ENCODE results near the gene UBE2L3. TPM values are rescaled to one million over a fixed set of nuclear protein-coding genes. Genes with fewer than 3 reads are reported as not detected.
A peak's percentile ranks its signal among the peaks of the same experiment; 100 is the strongest.

UBE2L3 gene
- total RNA-seq, 5 donors from 2014 or later (not counting 1 experiment from before 2014, with no cell fraction given): 28.4 to 38.7 (median 34.3) TPM

DNA sequence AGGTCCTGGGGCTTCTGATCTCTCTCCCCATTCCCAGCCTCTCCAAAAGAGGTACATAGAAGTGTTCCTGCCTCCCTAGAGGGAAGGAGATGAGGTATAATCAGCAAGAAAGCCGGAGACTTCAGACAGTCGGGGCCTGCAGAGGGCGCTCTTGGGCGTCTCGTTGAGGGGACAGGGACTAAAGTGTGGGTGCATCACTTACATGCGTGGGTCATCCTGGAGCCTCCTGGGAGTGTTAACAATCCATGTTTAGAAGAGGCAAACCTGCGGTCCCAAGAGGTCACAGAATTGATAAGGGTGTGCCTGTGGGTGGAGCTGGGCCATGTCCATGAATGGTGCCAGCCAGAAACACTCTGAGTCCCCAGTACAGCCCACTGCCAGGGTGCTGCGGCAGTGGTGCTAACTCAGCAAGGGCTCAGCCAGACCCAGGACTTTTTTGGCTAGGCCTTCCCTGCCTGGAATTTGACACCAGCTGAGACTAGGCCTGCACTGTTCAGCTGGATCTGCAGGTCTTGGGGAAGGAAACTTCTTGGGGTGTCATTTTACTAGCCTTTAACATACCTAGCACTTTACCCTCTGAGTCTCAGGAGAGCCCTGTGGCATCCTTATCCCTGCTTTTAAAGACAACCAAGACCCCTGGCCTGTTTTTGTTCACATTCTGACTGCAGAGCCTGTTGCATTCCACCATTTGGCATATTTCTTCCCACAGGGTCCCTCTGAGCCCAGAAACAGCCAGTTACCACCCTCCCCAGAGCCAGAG is 56.8 kb downstream of the UBE2L3 start:
- H3K9me3 ChIP-seq: no peaks in the 10 kb centered on the region
- no peaks in the 10 kb centered on the region for H3K9me3 Mint-ChIP-seq
- POLR2A ChIA-PET: no interaction called here
- peaks cover 3 to 59% of the 10 kb centered on the region in 2 donors for H3K36me3 ChIP-seq (ENCODE audit: control insufficient read depth in 2 of 2, extremely low read depth in 1 of 2, insufficient read depth in 1 of 2, low read length in 1 of 2)
- H3K36me3 Mint-ChIP-seq: peaks cover 18% of the 10 kb centered on the region
- H3K4me3 ChIP-seq (ENCODE audit: control insufficient read depth in 1 of 2, extremely low read depth in 1 of 2, low read length in 1 of 2): no peak overlapping the region
- H3K27me3 Mint-ChIP-seq: no peaks in the 10 kb centered on the region
- no peak for ATAC-seq (replicated peaks in 1 of 4)
- no peaks in the 10 kb centered on the region for H3K27me3 ChIP-seq (replicated peaks in 1 of 2; ENCODE audit: control insufficient read depth in 2 of 2, extremely low read depth in 1 of 2, insufficient read depth in 2 of 2, low read length in 1 of 2)
- peak in 17 of 35 experiments; percentile 20 to 57 (median 35) for DNase-seq
- H3K4me1 ChIP-seq (ENCODE audit: control insufficient read depth in 1 of 2, extremely low read depth in 1 of 2, insufficient read depth in 2 of 2, low read length in 2 of 2): peaks cover 7 to 50% of the 10 kb centered on the region in 2 experiments
- CTCF ChIA-PET: interaction anchor here in 1 of 2 donors (1.1 kb wide), 1 partner anchor 23 kb away, joined by 3 read pairs; no protein-coding TSS in a partner anchor
- H3K4me1 Mint-ChIP-seq: peaks cover 44 to 54% (median 53%) of the 10 kb centered on the region in 3 donors
- no peak overlapping the region for H3K4me3 Mint-ChIP-seq
- H3K27ac ChIP-seq (ENCODE audit: low read length): peak overlapping the region; percentile 7
- H3K27ac Mint-ChIP-seq: peak overlapping the region; percentile 39 to 92
- 86% methylated on average over 7 of the region's 8 CpGs for WGBS (ENCODE audit: insufficient coverage)

DNA sequence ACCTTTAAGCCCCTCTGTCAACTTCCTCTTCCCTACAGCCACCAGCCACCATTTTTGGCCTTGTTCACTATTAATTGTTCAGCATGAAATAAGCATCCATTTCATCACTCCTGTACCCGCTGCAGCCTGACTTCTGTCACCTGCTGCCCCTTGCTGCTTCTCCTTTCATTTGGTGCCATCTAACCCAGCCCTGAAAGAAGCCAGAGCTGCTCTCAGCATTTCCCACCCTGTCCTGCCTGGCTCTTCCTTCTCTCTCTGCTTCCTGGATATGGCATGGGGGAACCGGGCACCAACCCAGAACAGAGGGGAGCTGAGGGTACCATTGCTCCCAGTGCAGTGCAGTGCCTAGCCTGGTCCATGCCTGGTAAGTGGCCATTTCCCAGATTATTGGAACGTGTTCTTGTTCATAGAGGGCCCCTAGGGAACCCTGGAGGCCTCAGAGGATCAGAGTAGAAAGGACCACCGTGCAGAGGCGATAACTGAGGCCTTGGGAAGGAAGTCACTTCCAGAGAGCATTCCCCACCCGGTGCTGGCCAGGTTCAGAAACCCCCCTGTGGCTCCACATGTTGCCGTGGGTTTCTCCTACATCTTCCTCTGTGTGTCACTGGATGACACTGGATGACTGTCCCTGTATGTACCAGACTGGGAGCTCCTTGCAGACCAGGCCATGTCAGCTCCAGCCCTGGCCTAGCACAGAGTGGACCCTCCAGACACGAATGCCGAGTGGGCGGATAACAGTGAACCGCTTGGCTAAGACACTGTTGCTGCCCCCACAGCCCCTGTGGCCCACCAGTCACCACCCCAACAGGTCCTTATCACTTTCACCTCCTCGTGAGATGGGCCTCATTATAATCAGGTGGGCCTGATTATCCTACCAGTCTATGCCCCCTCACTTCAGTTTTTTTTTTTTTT is 57.6 kb downstream of the UBE2L3 start:
- DNase-seq (no peak), ATAC-seq (replicated peaks in 1 of 4) (no peak)
- H3K4me3 ChIP-seq (ENCODE audit: control insufficient read depth in 1 of 2, extremely low read depth in 1 of 2, low read length in 1 of 2): no peak overlapping the region
- no peaks in the 10 kb centered on the region for H3K9me3 ChIP-seq
- Mint-ChIP-seq H3K36me3 (peaks cover 18% of the 10 kb centered on the region), H3K4me3 (no peak overlapping the region), H3K27ac (peak overlapping the region; percentile 56 to 92), H3K4me1 (peaks cover 40 to 54% (median 48%) of the 10 kb centered on the region in 3 donors), H3K27me3 (no peaks in the 10 kb centered on the region), H3K9me3 (no peaks in the 10 kb centered on the region)
- peaks cover 7 to 53% of the 10 kb centered on the region in 2 experiments for H3K4me1 ChIP-seq (ENCODE audit: control insufficient read depth in 1 of 2, extremely low read depth in 1 of 2, insufficient read depth in 2 of 2, low read length in 2 of 2)
- no peaks in the 10 kb centered on the region for H3K27me3 ChIP-seq (replicated peaks in 1 of 2; ENCODE audit: control insufficient read depth in 2 of 2, extremely low read depth in 1 of 2, insufficient read depth in 2 of 2, low read length in 1 of 2)
- H3K36me3 ChIP-seq (ENCODE audit: control insufficient read depth in 2 of 2, extremely low read depth in 1 of 2, insufficient read depth in 1 of 2, low read length in 1 of 2): peaks cover 3 to 58% of the 10 kb centered on the region in 2 donors
- CTCF ChIA-PET: interaction anchor here in 1 of 2 donors (1.1 kb wide), 1 partner anchor 22 kb away, joined by 3 read pairs; no protein-coding TSS in a partner anchor
- H3K27ac ChIP-seq (ENCODE audit: low read length): peak overlapping the region; percentile 7
- WGBS (ENCODE audit: insufficient coverage): 88% methylated on average over 11 of the region's 12 CpGs
- POLR2A ChIA-PET: no interaction called here

DNA sequence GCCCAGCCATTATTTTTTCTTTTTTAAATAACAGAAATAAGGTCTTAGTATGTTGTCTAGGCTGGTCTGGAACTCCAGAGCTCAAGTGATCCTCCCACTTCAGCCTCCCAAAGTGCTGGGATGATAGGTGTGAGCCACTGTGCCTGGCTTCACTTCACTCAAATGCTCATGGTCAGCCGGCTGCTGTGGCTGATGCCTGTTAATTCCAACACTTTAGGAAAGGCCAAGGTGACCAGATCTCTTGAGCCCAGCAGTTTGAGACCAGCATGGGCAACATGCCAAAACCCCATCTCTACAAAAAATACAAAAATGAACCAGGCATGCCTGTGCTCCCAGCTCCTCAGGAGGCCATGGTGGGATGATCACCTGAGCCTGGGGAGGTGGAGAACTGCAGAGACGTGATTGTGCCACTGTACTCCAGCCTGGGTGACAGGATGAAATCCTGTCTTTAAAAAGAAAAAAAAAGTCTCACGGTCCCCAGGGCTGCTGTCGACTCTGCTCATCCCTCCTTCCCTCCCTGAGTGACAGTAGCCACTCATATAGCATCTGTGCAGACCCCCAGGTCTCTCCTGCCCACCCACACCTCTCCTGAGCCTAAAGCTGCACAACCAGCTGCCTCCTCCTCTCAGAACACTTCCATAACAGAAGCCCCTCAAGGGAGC is 58.7 kb downstream of the UBE2L3 start:
- no peak for ATAC-seq (replicated peaks in 1 of 4)
- no peak overlapping the region for H3K4me3 Mint-ChIP-seq
- peak overlapping the region; percentile 21 to 73 for H3K27ac Mint-ChIP-seq
- H3K9me3 ChIP-seq: no peaks in the 10 kb centered on the region
- H3K27ac ChIP-seq (ENCODE audit: low read length): no peak overlapping the region
- H3K36me3 Mint-ChIP-seq: peaks cover 18% of the 10 kb centered on the region
- peaks cover 3 to 48% of the 10 kb centered on the region in 2 donors for H3K36me3 ChIP-seq (ENCODE audit: control insufficient read depth in 2 of 2, extremely low read depth in 1 of 2, insufficient read depth in 1 of 2, low read length in 1 of 2)
- ChIA-PET CTCF (interaction anchor here in 1 of 2 donors (0.6 to 0.7 kb wide), 2 partner anchors 20 to 22 kb away, joined by 3 to 9 read pairs; no protein-coding TSS in a partner anchor), POLR2A (no interaction called here)
- 80% methylated on average over 4 of the region's 4 CpGs for WGBS (ENCODE audit: insufficient coverage)
- peaks cover 7 to 56% of the 10 kb centered on the region in 2 experiments for H3K4me1 ChIP-seq (ENCODE audit: control insufficient read depth in 1 of 2, extremely low read depth in 1 of 2, insufficient read depth in 2 of 2, low read length in 2 of 2)
- no peaks in the 10 kb centered on the region for H3K9me3 Mint-ChIP-seq
- H3K27me3 ChIP-seq (replicated peaks in 1 of 2; ENCODE audit: control insufficient read depth in 2 of 2, extremely low read depth in 1 of 2, insufficient read depth in 2 of 2, low read length in 1 of 2): no peaks in the 10 kb centered on the region
- H3K4me1 Mint-ChIP-seq: peaks cover 39 to 62% (median 54%) of the 10 kb centered on the region in 3 donors
- H3K4me3 ChIP-seq (ENCODE audit: control insufficient read depth in 1 of 2, extremely low read depth in 1 of 2, low read length in 1 of 2): no peak overlapping the region
- DNase-seq: no peak
- H3K27me3 Mint-ChIP-seq: no peaks in the 10 kb centered on the region

DNA sequence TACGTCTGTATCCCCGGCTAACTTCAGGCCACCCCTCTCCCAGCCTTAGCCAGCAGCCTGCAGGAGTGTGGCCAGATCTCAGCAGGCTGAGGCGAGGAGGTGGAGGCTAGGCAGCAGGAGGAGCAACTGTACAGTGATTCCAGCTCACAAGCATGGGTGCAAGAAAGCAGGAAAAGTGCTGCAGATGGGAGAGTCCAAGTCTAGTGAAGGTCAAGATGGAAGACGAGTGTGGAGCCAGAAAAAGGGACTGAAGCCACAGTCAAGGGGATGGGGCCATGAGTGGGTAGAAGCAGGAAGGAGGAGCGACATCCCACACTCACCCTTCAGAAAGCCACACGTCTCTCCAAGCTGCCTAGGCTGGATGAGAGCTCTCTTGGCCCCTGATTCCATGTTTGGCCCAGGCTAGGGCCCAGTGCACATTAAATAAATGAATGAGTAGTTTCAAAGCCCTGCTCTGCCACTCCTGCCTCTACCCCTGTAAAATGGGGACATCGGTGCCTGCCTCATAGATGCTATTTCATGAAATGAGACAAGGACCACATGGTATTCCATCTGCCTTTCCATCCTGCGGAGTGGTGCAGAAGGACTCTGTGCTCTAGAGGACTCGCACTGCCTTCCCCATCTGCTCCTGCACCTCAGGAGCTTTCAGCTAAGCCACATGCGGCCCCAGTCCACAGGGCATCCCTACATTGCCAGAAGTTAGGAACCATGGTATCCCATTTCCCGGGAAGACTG is 59.4 kb downstream of the UBE2L3 start:
- peak overlapping the region; percentile 49 to 73 for H3K27ac Mint-ChIP-seq
- H3K36me3 Mint-ChIP-seq: peaks cover 18% of the 10 kb centered on the region
- 93% methylated on average over 6 of the region's 11 CpGs for WGBS (ENCODE audit: insufficient coverage)
- DNase-seq (no peak), ATAC-seq (replicated peaks in 1 of 4) (no peak)
- peaks cover 42 to 62% (median 57%) of the 10 kb centered on the region in 3 donors for H3K4me1 Mint-ChIP-seq
- no peaks in the 10 kb centered on the region for H3K27me3 Mint-ChIP-seq
- Histone ChIP-seq H3K27me3 (replicated peaks in 1 of 2; ENCODE audit: control insufficient read depth in 2 of 2, extremely low read depth in 1 of 2, insufficient read depth in 2 of 2, low read length in 1 of 2) (no peaks in the 10 kb centered on the region), H3K4me3 (ENCODE audit: control insufficient read depth in 1 of 2, extremely low read depth in 1 of 2, low read length in 1 of 2) (no peak overlapping the region), H3K36me3 (ENCODE audit: control insufficient read depth in 2 of 2, extremely low read depth in 1 of 2, insufficient read depth in 1 of 2, low read length in 1 of 2) (peaks cover 3 to 47% of the 10 kb centered on the region in 2 donors), H3K9me3 (no peaks in the 10 kb centered on the region), H3K27ac (ENCODE audit: low read length) (no peak overlapping the region), H3K4me1 (ENCODE audit: control insufficient read depth in 1 of 2, extremely low read depth in 1 of 2, insufficient read depth in 2 of 2, low read length in 2 of 2) (peaks cover 7 to 56% of the 10 kb centered on the region in 2 experiments)
- ChIA-PET CTCF (interaction anchor here in 1 of 2 donors (0.6 to 0.7 kb wide), 2 partner anchors 20 to 23 kb away, joined by 3 to 9 read pairs; no protein-coding TSS in a partner anchor), POLR2A (no interaction called here)
- peak overlapping the region; percentile 26 to 87 (median 80) for H3K4me3 Mint-ChIP-seq
- no peaks in the 10 kb centered on the region for H3K9me3 Mint-ChIP-seq

DNA sequence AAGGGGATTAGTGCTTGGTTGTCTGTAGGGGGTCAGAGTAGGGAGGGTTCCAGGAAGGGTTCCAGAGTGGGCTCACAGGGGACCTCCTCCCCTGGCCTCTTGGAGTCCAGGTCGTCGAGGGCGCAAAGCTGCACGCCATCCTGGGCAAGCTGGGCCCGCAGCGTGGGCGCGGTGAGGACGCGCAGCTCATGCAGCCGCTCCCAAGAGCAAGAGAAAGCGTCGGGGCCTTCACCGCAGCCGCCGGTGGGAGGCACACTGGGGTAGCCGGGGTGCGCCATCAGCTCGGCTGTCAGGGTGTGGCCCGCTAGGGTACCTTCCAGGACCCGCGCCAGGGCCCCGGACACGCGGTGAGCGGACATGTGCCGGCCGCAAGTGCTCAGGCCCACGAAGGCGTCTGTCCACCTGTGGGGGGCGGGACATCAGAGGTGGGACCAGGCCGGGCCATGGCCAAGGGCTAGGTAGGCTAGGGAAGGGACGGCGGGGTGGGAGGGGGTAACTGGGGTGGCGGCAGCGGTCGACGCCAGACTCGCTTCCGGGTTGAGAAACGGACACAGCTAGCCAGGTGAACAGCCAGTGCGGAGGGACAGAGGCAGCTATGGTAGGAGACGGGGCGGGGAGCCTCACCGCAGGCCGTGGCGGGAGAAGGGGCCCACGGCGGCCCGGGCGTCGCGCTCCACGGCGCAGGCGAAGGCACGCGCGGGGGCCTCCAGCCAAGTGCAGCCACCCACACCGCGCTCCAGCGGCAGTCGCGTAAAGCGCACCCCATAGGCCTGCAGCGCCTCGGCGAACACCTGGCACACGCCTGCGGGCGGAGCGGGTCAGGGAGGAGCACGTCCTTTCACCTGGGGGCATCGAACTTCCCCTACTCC is 61.1 kb downstream of the UBE2L3 start:
- H3K4me3 Mint-ChIP-seq: peak overlapping the region; percentile 87 to 91 (median 91)
- H3K4me1 Mint-ChIP-seq: peaks cover 45 to 56% (median 48%) of the 10 kb centered on the region in 3 donors
- peak overlapping the region; percentile 75 to 99 for H3K4me3 ChIP-seq (ENCODE audit: control insufficient read depth in 1 of 2, extremely low read depth in 1 of 2, low read length in 1 of 2)
- H3K9me3 Mint-ChIP-seq: no peaks in the 10 kb centered on the region
- peak in 2 of 4 experiments; percentile 0 for ATAC-seq (replicated peaks in 1 of 4)
- H3K4me1 ChIP-seq (ENCODE audit: control insufficient read depth in 1 of 2, extremely low read depth in 1 of 2, insufficient read depth in 2 of 2, low read length in 2 of 2): peaks cover 7 to 67% of the 10 kb centered on the region in 2 experiments
- H3K27ac ChIP-seq (ENCODE audit: low read length): peak overlapping the region; percentile 89
- CTCF ChIA-PET: interaction anchor here (0.5 to 2.1 kb wide), 14 partner anchors 7 to 139 kb away, joined by 3 to 51 read pairs (median 4); partner anchors contain the start of gene SDF2L1 (in 1 of the 2)
- H3K9me3 ChIP-seq: no peaks in the 10 kb centered on the region
- peaks cover 10% of the 10 kb centered on the region for H3K36me3 Mint-ChIP-seq
- no peaks in the 10 kb centered on the region for H3K27me3 ChIP-seq (replicated peaks in 1 of 2; ENCODE audit: control insufficient read depth in 2 of 2, extremely low read depth in 1 of 2, insufficient read depth in 2 of 2, low read length in 1 of 2)
- H3K27me3 Mint-ChIP-seq: no peaks in the 10 kb centered on the region
- peak overlapping the region; percentile 86 to 92 for H3K27ac Mint-ChIP-seq
- DNase-seq: peak in 1 of 35 experiments; percentile 7
- WGBS (ENCODE audit: insufficient coverage): 75% methylated on average over 69 of the region's 74 CpGs
- H3K36me3 ChIP-seq (ENCODE audit: control insufficient read depth in 2 of 2, extremely low read depth in 1 of 2, insufficient read depth in 1 of 2, low read length in 1 of 2): peaks cover 0 to 30% of the 10 kb centered on the region in 2 donors
- POLR2A ChIA-PET: interaction anchor here (0.6 to 1.5 kb wide), 3 partner anchors 14 to 239 kb away, joined by 3 to 9 read pairs (median 3); partner anchors contain the start of genes MAPK1 (in 1 of the 2) and SDF2L1 (in 1 of the 2)
